ENCODE measurements around the gene BOD1L1.

The BOD1L1 gene

DNA sequence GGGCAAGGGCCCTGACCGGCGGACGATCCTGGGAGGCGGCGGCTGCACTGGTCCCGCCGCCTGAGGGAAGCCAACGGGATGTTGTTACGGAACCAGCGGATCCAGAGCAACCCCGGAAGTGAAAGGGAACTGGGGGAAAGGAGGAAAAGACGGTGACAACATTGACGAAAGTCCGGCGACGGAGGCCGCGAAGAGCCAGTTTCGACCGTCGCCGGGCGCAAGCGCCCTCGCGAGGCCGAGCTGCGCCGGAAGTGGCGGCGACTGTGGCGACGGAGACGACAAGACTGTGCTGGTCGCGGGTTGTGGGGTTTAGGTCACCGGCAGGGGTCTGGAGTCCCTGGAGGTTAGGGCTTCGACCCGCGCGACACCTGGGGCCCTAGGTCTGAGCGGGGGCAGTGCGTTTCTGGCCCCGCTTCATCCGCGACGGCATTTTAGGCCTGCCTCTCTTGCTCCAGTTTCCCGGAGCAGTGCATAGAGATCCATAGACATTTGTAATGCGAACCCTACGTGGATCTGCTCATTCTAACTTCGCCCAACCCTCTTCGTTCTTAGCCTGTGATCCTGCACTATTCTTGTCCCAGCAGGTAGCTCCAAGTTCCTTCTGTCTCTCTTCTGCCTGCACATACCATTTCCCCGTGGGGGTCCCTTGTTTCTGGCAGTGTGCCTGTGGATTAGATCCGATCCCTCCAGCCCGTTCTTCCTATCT is at the start of gene BOD1L1:
BOD1L1 (minus strand) TSS at position 120 of the 706 bp plus-strand sequence. CDS start 138 bp downstream, outside the sequence.
- peak; percentile 89 to 92 for DNase-seq

DNA sequence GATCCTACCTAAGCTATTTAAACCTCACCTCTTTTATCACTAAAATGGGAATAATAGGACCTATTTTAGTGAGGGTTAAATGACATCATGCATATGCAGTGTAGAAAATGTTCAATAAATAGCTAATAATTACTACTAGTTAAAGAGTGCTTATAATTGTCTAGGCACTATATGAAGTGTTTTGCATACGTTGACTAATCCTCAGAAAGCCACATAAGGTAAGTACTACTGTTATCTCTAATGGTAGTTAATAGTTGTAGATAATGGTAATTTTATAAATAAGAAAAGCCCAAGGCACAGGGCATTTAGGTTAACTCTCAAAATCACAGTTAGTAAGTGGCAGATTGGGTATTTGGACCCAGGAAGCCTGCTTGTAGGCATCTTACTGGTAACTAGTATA is 47.4 kb upstream of the BOD1L1 start:
- DNase-seq = no peak

DNA sequence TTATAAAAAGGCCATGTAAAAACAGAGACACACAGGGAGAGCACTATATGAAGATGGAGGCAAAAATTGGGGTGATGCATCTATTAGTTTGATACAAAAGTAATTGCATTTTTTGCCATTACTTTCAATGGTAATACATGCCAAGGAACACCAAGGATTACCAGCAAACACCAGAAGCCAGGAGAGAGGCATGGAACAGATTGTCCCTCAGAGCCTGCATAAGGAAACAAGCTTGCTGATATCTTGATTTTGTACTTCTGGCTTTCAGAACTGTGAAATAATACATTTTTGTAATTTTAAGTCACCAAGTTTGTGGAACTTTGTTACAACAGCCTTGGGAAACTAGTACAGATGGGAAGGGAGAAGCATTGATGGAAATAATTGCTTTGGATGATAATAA is 45.6 kb upstream of the BOD1L1 start:
- DNase-seq = peak in 1 of 2 donors; percentile 4

DNA sequence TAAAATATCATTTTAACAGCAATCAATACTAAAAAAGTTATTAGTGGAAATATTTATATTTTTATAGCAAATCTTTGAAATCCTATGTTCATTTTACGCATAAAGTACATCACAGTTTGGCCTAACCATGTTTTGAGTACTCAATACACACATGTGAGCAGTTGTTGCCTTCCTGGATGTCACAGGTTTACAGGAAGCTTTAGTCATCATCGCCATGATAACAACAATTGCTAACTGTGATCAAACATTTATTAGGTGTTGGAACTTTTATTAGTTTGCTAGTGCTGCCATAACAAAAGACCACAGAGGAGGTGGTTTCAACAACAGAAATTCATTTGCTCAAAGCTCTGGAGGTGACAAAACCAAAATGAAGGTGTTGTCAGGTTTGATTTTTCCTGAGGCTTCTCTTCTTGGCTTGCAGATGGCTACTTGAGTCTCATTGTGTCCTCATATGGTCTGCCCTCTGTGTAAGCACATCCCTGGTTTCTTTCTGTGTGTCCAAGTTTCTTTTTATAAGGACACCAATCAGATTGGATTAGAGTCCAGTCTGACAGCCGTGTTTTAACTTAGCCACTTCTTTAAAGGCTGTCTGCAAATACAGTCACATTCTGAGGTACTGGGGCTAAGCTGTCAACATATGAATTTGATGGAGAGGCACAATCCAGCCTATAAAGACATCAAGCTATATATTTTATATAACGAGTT is 43.1 kb upstream of the BOD1L1 start:
- no peak for DNase-seq

DNA sequence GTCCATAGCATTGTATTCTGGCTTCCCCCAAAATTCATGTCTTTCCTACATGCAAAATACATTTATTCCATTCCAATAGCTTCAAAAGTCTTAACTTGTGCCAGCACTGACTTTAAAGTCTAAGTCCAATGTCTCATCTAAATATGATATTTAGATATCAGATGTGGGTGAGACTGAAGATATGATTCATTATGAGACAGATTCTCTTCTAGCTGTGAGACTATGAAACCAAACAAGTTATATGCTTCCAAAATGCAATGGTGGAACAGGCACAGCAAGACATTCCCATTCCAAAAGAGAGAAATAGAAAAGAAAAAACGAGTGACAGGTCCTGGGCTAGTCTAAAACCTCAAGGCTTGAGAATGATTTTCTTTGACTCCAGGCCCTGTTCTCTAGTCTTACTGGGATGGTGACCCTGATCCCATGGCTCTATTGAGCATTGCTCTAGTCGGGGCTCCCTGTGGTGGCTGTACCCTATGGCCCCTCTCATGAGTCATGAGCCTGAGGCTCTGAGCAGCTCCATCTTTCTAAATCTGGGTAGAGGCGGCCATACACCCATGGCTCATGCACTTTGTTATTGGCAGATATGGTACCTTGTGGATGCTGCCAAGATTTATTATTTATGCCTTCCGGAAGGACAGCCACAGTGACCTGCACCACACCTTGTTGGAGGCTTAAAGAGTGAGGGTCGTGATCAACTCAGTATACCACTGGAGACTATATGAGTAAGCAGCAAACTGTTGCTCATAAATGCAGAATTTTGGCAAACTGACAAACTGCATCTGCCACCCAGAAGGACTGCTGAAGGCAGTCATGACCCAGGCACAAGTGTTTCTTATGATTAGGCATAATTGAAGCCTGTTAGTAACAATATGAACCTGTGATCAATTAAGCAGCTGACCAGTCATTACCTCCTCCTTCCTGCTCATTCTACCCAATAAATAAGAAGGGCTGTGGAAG is 38.5 kb upstream of the BOD1L1 start:
- no peak for DNase-seq

DNA sequence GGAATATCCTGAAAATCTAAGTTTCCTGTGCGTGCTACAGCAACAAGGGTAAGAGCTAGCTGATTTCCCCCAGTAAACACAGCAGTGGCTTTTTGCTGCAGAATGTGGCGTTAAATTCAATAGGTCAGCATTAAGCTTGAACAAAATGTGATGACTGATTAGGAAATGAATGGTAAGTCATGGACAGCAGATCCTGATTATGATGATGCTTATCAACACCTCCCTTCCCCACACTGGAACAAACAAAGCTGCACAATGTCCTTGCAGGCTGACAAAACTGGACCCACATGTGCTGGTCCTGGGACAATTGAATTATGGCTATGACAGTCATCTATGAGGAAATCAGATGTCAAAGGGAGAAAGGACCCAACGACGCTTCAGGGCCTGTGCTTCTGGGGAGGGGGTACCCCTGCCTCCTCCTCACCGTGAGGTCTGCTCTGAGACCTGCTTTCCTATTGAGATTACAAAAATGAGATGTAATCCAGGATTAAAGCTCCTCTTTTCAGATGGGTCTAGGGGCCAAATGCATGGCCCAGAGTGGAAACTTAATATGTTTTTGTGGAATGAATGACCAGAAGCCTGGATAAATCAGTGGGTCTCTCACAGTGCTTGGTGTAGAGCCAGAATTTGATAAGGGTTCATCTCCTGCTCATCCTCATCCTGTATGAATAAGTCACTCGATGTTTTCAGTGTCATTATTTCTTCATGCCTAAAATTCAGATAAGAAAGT is 32.0 kb upstream of the BOD1L1 start:
- DNase-seq = no peak

DNA sequence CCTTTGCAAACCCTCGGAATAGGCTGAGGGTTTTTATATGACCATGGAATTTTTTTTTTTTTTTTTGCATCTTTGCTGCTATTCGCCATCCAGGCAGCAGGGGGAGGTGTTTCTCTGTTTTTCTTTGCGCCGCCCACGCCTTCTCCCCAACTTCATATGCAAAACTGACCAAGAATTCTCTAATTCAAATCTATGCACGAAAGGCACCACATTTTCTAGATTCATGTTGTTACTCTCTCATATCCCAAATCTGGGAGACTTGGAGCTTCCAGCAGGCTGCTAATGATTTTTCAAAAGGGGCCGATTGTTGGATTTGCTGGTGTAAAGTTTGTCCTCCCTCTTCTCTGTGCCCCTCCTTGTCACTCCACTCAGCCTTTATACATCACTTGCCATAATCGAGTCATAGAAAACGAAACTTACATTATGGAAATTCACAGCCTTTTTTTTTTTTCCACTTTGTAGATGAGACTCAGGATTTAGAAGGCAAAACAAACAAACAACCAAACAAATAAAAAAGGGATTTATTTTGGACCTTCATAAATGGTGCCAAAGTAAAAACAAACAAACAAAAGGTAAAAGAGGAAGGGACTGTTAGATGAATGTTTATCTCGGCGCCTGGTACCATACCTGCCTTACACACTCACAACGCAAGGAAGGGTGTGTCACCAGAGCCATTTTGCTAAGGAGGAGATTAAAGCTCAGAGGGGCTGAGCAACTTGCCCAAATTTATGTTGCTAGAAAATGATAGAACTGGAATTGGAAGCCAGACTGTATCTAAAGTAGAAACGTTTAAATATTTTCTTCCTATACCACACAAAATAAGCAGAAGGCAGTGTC is 29.3 kb upstream of the BOD1L1 start:
- DNase-seq = peak; percentile 22 to 79

DNA sequence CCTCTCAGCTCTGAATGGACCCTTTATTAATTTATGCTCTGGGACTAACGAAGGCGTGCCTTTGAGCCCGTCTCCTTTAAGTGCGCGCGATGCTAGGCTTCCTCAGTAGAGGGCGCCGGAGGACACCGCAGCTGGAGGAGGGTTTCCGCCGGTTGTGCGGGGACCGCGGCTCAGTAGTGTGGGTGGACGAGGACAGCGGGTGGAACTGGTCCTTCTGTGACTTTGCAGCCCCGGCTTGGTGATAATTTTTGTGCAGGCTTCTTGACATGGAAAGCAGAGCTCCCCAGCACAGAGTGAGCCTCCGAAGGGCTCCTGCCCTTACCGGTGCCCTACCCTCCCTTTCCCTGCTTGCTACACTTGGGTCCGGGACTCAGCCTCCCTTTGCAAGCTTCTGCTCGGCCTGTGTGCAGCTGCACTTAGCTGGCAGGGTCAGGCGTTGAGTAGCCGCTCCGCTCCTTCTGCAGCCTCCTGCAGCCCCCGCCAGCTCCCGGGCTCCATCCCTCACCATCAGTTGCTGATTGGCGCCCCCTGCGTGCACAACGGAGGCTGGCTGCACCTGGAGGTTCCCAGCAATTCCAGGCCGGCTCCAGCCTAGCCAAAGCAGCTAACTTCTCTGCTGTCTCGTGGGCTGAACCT is 26.8 kb upstream of the BOD1L1 start:
- peak; percentile 73 to 81 for DNase-seq

DNA sequence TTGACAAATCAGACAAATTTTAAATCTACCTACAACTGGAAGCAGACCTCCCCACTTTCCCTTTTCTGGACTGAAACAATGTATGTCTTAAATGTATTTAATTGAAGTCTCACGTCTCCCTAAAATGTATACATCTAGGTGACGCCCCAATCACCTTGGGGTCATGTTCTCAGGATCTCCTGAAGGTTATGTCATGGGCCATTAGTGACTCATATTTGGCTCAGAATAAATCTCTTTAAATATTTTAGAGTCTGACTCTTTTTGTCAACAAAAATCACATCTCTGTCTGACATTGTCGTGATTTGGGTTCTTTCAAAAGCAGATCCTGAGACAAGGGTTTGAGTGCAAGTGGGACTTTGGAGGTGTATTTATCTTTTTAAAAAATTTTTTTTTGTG is 26.2 kb upstream of the BOD1L1 start:
- no peak for DNase-seq

DNA sequence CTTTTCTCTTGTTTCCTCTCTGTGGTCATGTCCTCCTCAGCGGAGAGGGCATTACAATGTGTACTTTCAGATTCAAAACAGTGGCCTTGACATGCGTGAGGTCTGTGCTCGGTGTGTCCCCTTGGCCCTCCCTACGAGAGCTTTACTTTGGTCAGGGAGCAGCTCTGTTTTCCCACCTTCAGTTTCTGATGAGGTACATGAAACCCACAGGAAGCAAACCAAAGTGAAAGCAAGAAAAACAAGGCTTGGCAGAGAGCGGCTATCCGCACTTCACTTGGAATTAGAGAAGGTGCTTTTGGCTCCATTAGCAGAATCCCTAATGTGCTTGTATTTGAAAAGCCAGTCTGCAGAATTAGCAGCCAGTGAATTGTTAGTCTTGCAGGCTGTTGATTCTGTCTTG is 19.5 kb upstream of the BOD1L1 start:
- DNase-seq = peak in 1 of 2 donors; percentile 4

DNA sequence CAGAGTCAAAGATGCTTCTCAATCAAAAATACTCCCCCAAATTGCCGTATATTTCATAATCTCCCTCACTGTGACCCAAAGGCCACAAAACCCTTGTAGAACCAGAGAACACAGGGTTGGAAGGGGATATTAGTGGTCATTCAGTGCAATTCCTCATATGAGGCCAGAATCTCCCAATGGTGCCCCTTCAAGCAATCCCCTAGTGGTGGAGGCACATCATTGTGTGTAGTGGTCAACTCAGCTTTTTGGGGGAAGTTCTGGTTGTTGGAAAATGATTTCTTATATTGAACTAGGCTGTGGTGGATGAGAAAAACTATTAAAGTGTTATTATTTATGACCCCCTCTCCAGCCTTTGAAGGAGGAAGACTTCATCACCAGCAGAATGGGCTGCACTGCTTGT is 17.6 kb upstream of the BOD1L1 start:
- DNase-seq = no peak

DNA sequence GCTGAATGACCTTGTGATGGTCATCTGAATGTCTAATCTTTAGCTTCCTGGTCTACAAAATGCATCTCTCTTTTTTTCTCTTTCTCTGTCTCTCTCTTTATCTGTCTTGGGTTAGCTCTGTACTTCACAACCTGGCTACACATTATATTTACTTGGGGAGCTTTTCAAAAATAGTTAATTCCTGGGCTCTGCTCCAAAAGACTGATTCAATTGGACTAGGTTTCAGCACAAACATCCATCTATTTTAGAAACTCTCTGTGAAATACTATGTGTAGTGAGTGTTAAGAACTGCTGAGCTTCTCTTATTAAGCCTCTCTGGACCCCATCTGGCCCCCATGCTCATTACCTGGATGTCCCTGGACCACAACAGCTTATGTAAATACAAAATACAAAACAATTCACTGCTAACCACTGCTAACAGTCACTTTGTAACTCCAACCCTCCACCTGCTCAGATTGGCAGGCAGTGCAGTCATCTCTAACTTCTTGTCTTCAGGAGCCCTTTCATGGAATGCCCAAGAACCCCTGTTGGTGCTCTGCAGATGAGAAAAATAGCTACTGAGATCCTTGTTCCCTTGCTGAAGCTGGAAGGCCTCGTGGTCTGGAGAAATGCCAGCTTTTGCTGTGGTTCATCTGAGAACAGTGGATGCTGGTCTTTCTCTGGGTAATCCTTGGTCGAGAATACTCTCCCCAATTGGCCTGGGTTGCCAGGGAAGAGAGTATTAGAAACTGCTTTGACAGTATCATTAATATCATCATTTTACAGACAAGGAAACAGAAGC is 14.8 kb upstream of the BOD1L1 start:
- DNase-seq = peak; percentile 1 to 13

DNA sequence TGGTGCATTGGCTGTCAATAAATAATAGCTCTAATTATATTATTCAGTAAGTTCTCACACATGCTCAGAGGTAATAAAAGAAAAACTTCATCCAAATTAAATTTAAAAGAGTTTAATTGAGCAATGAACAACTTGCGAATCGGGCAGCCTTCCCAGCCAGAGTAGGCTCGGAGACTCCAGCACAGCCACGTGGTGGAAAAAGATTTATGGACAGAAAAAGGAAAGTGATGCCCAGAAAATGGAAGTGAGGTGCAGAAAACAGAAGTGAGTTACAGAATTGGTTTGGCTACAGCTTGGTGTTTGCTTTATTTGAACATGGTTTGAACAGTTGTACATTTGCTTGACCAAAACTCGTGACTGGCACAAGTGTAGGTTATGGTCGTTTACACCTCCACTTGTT is 13.6 kb upstream of the BOD1L1 start:
- peak; percentile 5 to 25 for DNase-seq

DNA sequence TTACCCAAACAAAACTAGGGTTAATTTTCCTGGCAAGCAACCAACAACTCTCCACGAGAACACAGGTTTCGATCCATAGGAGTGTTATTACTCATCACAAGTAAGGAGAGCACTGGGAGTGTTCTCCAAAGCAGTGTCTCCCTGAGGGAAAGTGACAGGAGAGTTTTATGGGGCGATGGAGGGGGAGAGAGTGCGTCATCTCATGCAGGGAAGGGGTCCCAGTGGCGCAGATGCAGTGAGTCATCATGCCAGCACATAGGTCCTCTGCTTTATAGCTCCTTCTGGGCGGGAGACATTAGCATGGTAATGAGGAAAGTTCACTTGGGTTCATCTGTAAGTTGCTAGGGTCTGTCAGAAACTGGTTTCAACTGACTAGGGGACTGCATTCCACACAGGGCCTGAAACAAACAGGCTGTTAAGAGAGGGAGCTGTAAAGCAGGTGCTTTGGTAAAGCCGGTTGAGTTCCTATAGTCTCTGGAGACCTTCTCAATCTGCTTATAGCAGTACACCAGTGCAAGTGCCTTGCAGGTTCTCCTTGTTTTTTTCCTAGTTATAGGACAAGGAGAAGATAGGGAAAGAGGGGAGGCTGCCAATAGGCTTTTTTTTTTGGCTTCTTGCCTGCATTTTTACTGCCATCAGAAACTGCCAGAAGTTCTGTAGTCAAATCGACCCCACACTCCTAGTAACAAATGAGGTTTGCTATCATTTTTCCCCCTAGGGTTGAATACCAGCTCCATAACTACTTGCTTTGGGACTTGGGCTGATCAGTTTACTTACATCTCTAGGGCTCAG is 12.8 kb upstream of the BOD1L1 start:
- peak in 1 of 2 donors; percentile 2 for DNase-seq

DNA sequence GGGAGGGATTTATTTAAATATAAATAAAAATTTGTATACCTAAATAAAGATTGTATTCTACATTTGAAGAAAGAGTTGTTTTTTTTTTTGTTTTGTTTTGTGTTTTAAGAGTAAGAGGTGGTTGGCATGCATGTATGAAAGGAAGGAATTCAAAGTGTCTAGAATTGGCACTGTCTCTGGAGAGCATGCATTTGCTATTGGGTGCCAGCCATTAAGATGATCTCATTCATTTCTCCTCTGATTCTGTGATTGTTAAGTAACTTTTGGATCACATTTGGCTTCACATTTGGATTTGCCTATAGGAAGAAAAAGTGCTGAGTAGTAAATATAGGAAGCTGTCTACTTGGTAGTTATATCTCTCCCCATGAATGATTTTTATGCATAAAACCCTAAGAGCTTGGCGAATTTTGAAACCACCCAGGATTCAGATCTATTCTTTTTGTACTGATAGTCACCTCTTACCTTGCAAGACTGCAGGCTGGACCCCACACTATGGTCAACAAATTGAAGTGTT is 7.8 kb upstream of the BOD1L1 start:
- DNase-seq = no peak

DNA sequence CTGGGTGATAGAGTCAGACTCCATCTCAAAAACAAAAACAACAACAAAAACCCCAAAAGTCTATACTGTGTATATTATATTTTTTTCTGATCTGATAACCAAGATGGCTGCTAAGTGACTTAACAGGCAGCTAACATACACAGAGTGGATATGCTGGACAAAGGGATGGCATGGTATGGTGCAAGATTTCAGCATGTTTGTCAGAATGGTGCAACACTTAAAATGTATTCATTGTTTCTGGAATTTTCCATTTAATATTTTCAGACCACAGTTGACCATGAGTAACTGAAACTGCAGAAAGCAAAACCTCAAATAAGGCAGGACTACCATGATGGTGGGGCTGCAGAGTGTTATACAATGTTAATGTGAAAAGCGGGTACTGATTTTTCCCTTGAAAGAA is 6.1 kb upstream of the BOD1L1 start:
- DNase-seq = no peak

DNA sequence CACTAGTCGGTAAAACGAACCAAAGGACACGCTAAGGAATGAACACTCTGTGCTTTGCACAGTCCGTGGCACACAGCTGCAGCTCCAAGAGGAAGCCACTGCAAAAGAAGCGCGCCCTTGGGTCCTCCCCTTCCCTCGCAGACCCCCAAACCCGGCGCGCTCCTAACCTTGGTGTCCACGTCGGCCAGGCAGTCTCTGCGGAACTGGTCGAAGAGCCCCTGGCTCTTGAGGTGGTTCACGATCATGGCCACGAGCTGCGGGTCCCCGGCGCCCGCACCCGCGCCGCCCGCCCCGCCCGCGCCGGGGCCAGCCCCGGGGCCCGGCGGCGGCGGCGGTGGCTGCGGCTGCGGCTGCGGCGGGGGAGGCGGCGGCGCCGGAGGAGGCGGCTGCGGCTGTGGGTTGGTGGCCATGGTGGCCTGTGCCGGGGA is 333 bp downstream of the BOD1L1 start:
- no peak for DNase-seq

DNA sequence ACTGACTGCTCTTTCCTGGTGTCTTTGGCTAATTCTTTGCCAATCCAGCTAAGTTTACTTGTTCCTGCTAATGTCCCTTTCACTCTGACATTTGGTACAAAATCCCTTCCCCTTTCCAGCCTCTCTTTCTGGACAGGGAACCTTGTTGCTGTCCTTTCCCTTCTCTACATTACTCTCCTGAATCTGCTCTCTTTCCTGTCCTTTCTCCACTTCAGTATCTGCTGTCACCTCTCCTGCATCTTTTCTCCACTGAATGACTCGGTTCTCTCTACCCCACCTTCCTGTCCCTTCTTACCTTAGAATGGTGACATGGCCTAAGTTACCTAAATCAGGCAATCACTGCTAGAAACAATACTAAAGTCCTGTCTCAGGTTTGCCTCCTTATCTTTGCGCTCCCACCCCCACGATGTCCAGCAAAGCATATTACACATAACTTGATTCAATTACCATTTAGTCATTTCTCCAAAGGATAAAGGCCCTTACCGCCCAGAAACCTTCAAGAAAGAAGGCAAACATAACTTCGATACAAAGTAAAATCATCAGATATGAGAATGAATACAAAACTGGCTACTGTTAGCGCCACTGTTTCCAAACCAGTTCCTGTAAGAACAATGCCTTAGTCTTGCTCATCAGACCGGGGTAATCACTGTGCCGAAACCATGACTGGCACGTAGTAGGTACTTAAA is 890 bp downstream of the BOD1L1 start:
- DNase-seq = no peak

All from hippocampal formation (tissue), 2 donors.